GM18909 (cell line): Measurements from ENCODE around the gene LRRC27.

Source experiments
- ATAC-seq: cut with Tn5 transposase; IDR thresholded peaks from one replicate; pipeline ENCODE4 v1.9.1; 2021; ENCODE audit warnings: mild to moderate bottlenecking; ENCODE audit not compliant: unreplicated experiment, poor library complexity

LRRC27 gene

DNA sequence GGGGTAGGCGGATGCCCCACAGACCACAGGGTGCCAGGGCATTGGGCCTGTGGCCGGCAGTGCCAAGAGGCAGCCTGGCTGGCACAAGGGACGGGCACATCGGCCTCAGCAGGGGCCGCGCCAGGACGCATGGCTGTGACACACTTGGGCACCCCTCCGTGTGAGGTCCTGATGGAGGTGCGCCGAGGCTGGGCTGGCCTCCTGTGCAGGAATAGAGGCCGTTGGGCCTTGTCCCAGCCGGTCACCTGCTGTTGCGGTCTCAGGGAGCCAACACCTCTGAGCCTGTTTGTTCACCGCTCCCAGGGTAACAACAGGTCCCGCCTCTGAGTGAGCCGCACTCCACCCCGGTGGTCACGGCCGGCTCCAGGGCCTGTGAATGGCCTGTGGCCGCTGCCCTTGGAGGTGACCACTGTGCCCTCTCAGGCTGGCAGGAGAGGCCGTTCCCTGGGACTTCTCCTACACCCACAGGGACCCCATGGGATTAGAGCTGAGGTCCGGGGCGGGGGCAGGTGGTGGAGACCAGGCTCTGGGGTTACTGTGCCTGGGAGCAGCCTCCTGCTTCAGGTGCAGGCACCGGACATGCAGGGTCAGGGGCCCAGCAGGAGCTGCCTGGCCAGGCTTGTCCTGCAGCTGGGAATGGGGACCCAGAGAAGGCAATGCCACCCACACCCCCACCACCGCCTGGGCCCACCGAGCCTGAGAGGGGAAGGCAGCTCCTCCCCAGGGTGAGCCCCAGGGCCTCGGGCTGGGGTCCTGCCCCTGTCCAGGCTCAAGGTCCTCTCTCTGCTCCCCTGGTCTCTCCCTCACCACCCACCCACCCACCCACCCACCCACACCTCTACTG lies 77.1 kb downstream of the LRRC27 start:
- ATAC-seq = no peak

DNA sequence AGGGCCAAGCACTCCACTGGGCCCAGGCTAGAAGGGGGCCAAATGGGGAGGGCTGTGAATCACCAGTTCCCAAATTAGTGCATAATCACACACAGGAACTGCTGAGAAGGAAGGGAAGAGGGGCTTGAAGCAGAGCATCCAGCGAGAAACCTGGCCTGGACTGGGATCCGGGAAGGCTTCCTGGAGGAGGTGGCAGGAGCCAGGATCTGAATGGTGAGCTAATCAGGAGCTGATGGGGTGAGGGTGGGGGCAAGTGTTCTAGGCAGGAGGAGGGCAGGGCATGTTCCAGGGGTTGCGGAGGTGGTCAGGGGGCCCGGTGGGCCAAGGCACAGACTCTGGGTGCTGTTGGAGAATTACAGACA lies 77.7 kb downstream of the LRRC27 start:
- no peak for ATAC-seq

DNA sequence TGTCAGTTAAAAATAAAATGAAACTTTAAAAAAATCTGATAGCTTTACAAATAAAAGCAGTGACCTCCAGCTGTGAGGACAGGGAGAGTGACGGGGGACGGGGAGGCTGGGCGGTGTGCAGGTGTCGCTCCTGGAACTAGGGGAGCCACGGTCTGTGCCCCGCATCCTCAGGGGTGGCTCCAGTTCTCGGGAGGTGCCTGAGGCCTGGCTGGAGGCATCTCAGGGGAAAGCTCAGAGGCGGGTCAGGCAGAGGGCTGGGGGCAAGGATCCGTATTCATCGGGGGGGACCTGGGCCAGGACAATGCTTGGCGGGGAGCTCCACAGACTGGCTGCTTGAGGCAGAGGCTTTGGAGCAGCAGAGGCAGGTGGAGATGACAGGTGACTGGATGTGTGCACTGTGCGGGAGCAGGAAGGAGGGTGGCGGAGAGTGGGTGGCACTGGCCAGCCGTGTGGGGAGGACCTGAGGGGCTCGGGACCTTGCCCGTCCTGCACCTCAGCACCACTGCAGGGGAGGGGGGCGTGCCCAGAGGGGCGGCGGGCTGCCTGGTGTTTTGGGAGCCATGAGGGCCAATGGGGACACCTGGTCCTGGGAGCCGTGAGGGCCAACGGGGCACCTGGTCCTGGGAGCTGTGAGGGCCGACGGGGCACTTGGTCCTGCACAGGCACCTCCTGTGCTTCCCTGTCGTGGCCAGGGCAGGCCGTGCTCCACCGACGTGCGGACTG lies 78.2 kb downstream of the LRRC27 start:
- ATAC-seq = no peak

DNA sequence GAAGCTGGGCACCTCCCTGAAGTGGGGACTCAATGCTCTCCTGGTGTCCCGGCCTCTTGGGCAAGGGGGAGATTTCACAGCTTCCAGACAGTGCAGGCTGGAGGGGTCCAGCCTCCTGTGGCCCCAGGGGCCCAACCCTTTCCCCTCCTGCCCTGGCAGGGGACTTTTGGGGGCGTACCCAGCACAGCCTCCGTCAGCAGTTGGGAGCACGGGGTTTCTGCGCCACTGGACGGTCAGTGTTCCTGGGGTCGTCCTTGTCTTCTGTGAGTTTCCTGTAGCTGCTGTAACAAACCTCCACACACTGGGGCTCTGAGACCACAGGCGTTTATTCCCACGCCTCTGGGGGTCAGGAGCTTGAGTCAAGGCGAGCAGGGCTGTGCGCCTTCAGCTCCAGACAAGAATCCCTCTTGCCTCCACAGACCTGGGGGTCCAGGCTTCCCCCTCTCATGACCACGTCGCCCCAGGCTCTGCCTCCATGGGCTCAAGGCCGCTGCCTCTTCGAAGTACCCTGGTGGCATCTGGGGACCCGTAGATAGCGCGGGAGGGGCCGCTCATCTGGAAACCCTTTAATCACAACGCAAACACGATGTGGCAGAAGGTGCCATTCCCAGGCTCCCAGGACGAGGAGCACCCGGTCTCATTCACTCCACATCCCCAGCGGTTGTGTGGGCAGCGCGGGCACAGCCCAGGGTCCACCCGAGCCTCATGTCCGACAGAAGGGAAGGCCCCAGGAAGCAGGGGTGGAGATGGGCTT lies 79.0 kb downstream of the LRRC27 start:
- no peak for ATAC-seq

DNA sequence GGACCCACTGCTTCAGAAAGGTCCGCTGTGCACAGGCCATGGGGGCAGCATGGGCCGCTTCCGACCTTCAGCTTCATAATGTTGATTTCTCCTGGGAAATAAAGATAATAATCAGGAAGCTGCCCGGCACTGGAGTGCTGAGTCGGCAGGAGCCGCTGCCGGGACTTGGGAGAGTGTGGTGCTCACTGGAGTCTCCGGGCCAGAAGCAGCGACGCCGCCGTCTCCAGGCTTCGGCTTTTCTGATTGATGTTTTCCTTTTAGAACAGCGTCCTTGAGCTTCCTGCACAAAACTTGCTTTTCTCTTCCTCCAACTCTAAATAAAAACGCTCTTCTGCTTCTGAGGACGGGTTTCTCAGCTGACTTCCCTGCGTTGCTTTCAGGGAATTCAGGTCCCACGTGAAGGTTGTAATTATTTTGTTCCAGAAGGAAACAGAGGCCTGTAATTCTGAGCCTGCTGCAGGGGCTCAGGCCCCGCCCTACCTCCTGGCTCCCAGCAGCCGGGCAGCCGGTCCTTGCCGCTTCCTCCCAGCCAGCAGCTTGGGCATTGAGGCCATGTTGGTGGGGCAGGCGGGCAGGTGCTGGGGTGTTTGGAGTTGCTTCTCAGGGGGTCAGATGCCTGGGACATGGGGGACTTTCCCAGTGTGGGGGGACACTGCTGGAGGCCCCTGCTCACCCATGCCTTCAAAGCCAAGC lies 79.7 kb downstream of the LRRC27 start:
- ATAC-seq = no peak

DNA sequence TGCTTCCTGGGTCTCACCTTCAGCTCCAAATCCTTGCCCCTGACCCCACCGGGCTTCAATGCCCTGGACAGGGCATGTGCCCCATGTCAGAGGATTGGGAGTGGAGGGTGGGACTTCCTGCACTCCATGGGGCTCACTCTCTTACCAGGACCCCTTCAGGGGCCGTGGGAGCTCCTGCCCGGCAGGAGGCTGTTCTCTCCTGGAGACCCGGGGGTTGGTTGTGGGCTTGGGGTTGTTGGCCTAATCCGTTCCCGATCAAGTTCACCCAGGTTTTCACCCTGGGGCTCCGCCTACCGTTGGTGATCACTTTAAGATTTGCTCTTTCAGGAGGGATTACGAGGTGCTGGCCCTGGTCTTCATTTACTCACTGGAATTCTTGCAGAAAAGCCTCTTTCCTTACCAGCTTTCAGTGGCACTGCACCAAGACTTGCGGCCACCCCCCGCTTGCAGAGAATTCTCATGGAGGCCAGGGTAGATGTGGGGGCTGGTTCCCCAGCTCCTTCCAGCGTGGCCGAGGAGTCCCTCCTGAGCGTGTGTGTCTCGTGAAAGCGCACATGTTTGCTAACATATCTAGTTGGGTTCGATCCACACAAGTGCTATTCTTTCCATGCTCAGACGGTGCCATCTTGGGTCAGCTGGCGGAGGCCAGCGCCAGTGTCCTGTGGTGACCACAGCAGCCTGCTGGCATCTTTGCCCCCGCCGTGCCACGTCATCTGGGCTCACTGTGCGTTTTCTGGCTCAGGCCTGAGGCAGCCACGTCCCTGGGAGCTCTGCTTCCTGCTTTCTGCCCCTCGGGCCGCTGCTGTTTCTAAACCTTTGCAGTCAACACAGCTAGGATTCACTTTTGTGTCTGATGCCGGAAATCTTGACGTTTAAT lies 80.6 kb downstream of the LRRC27 start:
- ATAC-seq = no peak

DNA sequence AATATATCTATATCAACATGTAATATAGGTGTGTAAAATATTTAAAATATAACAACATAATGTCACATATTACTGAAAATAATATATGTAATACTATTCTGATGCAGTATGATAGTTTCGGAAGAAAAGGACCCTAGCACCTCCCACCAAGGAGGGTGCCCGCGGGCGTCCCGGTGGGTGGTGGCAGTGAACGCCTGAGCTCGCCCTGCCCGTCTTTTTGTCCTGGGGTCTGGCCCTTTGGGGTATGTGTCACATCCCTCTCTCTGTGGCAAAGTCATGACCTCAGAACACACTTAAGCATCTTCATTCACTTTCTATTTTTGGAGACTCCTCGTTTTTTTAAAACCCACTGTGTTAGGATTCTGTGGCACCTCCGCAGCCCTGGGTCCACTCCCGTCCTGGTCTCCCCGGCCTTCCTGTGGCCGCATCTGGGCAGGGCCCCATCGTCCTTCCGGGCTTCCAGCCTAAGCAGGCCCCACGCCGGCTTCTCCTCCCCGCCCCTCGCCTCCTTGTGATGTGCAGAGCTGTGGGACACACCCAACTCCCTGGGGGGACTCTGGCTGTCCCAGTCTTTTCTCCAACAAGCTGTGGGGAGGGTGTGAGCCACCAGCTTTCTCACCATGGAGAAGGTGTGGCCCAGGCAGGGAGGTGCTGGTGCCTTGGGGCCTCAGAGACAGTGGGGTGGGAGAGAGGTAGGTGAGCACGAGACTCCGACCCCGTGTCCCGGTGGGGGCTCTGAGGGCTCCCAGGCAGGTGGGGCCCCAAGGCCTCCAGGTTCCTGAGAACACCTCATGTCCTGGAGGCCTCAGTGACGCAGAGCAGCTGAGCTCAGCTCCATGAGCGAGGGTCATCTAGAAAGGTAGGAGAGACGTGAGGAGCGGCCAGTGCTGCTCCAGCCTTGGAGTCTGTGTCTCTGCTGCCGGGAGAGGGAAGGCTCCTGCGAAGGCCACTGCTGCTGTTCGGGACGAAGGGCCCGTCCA lies 81.5 kb downstream of the LRRC27 start:
- ATAC-seq = no peak

DNA sequence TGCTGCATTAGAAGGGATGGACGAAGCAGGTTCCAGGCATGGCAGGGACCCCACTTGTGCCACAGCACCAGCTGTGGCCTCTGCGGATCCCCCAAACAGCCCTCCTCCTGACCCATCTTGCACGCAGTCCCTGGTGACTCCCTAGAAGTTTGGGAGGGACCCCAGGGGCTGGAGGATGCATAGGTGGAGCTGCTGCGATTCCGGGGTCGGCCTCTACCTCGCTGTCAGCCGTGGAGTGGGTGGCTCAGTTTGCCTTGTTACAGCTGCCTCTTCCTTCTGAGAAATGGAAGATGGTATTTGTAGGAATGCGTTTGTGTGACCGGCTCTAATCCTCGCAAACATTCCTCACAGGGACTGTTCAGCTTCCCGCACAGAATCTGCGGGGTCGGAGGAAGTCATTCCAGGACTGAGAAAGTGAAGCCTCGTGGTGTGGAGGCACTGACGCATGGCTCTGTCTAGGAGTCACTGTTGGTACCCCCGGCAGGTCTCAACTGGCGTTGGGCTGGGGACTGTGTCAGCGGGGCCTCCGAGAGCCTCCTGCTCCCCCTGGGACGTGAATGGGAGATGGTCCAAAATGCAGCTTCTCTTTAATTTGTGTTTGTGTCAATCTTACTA lies 82.5 kb downstream of the LRRC27 start:
- ATAC-seq = no peak

DNA sequence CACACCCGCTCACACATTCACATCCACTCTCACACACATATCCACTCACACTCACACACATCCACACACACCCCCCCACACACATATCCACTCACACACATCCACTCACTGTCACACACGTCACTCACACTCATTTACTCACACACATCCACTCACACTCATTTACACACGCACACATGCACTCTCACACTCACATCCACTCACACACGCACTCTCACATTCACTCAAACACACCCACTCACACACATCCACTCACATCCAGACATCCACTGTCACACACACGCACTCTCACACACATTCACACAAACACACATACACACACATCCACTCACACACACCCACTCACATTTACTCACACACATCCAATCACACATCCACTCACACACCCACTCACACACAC lies 83.3 kb downstream of the LRRC27 start:
- no peak for ATAC-seq

DNA sequence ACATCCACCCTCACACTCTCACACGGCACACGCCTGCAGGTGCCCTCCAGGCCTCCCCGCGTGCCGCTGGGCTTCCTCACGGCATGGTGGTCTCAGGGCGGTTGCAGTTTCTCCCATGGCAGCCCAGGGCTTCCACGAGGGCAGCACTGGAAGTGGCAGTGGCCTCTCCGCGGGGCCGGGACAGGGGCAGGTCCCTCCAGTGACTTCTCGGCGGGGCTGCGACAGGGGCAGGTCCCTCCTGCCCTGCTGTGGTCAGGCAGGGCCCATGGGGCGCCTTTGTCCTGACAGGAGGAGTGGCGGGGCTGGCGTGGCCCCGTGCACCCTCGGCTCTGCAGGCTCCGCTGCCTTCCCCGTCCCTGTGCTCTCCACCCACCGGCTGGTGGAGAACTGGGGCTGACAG lies 84.0 kb downstream of the LRRC27 start:
- no peak for ATAC-seq

DNA sequence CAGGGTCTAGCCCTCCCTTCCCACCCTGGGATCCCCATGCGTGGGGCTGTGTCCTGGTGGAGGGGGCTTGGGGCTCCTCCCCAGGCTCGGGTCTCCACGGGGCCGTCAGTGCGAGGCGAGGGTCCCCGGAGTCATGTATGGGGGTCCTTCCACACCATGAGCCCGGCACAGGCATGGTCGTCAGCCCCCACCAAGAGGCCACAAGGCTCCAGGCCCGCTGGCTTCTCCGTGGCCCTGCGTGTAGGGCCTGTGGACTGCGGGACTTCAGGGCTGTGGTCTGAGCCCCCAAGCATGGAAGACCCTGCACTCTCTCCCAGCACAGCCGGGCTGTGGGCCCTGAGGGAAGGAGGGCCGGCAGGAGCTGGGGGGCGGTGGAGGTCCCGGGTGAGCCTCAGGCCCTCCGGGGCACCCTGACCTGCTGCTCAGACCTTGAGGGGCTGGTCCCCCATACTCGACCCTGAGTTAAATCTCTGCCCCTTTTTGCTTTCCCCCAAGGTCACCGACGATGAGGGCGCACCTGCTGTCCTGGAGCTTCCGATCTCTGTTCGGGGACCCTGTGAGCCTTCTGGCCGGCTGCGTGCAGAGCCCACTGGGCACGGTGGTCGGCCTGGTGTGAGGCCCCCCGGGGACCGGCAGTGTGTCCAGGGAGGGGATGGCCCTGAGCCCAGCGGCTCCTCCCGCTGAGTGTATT lies 84.7 kb downstream of the LRRC27 start:
- ATAC-seq = no peak

DNA sequence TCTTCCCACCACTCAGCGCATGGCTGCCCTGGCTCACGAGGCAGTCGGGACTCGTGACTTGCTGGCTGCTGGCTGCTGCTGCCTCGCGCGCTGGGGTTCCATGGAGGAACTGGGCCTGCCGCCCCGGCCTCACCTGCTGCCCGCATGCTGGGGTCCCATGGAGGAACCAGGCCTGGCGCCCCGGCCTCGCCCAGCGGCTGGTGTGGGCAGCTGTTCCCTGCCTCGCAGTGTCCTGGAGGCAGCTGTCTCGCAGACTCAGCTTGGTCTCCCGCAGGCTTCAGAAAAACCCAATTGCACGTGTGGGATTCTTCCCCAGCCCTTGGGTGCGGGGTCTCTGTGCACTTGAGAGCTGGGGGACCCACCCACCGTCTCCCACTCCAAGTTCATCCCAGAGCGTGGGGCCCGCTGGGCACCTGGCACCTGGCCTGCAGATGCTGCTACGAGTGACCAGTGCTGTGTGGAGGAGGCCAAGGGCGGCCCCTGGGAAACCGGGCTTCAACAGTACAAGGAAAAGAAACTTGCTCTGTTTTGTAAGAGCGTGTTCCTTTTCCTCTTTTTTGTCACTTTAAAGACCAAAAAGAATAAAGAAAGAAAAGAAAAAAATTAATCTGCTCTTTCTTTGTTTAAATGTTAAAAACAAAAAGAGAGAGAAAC lies 85.4 kb downstream of the LRRC27 start:
- no peak for ATAC-seq

DNA sequence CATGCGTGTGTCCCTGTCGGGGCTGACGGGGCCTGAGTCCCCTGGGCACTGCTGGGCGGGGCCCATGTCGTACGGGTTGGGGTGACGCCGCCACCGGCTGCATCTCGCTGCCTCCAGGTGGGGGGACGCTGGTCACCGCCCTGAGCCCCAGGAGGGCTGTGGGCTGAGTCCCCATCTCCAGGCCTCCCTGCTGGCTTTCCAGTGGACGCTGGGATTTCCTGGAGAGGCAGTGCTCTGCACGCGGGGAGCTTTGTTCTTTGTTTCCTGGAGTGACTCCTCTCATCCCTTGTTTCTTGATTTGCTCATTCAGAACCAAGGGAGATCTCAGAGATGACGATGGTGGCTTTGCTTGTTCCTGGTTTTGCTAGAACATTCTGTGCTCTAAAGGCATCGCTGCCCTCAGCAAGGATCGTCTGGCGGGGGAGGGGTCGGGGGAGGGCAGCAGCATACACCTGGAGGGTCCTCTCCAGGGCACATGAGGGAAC lies 86.0 kb downstream of the LRRC27 start:
- no peak for ATAC-seq

DNA sequence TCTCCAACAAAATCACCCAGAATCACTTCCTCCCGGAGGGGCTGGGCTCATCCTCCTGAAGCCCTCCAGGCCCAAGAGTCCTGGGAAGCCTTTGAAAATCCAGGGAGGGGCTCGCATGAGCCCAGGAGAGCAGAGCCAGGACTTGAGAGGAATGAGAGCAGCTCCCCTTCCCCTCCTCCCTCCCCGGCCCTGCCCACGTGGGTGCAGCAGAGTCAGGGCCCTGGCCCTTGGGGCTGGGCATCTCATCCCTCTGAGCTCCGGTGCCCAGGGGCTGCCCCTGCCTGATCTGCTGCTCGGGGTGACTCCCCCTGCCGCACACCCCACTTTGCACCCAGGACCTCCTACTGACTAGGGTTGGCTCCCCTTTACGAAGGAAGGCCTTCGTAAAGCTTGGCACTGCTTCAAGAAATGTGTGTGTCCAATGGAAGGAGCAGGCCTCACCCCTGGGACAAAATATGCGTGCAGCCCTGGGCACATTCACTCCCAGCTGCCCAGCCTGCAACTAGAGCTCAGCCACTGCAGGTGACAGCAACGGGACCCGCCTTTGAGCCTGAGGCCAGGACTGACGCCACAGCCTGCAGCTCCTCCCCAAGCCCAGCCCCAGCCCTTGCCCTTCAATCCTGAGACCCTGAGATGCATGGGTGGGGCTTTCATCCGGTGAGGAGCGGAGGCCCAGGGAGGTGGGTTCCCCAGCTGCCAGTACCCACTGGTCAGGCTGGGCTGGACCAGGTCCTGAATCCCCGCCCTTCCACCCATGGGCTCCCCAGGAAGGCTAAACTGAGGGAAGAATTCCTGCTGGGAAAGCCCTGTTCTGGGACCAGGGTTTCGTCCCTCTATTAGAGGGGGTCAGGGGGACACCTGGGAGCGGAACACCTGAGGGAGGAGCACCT lies 86.8 kb downstream of the LRRC27 start:
- ATAC-seq = no peak

DNA sequence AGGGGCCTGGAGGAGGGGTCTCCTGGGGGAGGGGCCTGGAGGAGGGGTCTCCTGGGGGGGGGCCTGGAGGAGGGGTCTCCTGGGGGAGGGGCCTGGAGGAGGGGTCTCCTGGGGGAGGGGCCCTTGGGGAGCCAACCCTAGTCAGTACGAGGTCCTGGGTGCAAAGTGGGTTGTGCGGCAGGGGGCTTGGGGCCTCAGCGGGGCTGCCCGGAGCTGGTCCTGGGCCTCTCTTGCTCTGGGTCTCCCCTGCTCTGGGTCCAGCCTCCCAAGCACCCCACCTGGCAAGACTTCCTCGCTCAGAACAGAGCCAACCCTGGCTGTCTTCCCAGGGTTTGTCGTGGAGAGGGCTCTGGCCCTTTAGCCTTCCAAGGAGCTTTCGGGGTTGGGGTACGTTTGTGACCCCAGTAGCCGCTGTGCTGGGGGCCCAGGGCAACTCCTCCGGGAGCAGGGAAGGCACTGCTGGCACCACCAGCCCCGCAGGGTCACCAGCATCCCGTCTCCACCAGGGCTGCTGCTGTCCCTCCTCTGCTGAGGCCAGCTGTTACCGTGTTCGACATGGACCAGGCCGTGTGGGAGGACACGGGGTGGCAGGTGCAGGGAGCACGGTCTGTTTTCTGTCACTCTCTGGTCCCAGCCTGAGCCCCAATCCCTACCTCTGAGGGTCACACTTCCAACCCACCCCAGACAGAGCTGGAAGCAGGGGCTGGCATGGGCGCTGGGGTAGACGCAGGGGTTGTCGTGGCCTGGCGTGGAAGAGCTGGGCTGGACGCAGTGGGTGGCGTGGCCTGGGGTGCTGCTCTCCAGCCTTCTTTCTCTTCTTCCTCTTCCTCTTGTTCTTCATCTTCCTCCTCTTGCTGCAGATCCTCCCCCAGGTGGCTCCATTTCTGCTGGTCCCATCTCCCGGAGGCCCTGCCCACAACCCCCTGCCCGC lies 87.8 kb downstream of the LRRC27 start:
- ATAC-seq = no peak
